Esophagus mucosa (tissue), 1 donor: Measurements from ENCODE around the gene LSP1. TPM values are rescaled to one million over a fixed set of nuclear protein-coding genes. Genes with fewer than 3 reads are reported as not detected.

ENCODE experiments used
- ATAC-seq: fragments of 200-7000 bp; cut with Tn5 transposase; one replicate; pipeline ENCODE4 v1.9.1; 2020
- total RNA-seq: library from RNA; stranded (reverse); gene quantifications from one replicate; pipeline ENCODE4 v1.2.4, GENCODE V29; 2023
- donor health status: DM: yes; HTN: yes; CAD: no.

Gene LSP1
- total RNA-seq, 1 donor from 2014 or later = 18.8 TPM

DNA sequence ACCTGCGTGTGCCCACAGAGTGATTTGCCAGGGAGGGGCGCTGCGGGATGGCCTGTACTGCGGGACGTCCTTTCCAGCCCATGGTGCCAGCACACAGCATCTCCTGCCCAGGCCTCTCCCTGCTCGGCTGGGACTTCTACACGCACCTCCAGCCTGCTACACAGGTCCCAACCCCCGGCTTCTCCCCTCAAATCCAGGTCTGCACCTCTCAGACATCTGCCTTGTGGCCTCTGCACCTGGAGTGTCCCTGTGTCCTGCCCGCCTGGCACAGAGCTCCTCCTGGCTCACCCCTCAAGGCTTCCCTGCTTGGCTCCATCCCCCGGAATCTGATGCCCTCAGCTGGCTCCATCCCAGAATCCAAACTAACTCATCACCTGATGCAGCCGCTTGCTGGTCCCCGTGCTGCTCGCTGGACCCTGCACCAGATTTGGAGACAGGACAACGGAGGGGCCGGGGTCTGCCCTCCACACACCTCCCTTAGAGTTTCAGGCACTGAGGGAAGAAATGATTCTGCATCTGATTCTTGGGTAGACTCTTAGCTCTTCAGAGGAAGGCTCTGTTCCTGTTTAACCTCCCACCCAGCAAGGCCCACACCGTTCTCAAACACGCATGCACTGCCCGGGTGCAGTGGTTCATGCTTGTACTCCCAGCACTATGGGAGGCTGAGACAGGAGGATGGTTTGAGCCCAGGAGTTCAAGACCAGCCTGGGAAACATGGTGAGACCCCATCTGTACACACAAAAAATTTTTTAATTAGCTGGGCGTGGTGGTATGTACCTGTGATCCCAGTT is 4.0 kb upstream of the LSP1 start:
- no peak for ATAC-seq

DNA sequence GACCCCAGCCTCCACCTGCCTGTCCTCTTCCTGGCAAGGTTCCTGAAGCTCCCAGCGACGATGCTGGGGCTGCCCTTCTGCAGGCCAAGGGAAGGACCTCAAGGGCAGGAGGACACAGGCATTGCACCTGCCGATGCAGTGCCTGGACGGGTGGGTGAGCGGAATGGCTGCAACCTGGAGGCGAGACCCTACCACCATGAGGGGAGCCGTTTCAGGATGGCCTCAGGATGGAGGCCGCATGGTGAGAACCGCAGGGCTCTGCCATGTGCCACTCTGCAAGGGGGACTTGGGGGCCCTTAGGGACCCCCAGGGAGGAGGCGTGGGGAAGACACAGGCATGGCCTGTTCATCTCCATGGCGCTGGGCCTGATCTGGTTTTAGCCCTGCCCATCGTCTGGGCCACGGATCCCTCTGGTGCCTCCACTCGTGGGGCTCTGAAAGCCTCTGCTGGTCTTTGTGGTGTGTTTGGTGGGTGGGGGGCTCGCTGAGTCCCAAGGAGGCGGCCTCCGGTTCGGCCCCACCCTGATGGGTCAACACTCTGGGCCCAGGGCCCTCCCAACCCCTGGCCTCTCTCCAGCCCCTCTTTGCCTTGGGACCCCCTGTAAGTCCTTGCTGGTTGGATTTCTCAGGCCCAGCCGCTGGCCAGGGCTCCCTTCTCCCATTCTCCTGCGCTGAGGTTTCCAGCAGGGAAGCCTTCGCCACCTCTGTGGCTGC is 1.3 kb upstream of the LSP1 start:
- ATAC-seq = no peak

DNA sequence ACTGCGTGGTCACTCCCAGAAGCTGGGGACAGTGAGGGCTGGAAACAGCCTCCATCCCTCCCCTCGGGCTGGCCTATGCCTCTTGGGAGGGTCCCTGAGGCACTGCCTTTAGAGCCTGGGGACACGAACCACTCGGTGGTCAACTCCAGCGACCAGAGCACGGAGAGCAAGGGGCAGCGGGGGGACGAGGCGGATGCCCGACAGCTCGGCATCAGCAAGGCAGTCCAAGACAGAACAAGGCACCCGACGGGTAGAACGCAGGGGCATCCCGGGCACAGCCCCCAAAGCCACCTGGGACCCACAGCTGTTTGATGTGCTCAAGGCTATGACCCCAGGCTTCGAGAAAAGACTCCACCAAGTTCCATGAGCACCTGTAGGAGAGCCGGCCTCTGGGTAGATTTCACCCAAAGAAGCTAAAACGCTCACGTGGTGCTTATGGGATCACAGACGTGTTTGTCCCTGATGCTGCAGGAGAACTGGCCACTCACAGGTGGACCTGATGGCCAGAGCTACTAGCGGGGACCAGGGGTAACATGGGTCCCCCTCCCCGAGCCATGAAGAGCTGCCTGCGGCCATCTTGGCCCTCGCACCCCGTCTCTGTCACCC is 510 bp upstream of the LSP1 start:
- ATAC-seq = no peak

DNA sequence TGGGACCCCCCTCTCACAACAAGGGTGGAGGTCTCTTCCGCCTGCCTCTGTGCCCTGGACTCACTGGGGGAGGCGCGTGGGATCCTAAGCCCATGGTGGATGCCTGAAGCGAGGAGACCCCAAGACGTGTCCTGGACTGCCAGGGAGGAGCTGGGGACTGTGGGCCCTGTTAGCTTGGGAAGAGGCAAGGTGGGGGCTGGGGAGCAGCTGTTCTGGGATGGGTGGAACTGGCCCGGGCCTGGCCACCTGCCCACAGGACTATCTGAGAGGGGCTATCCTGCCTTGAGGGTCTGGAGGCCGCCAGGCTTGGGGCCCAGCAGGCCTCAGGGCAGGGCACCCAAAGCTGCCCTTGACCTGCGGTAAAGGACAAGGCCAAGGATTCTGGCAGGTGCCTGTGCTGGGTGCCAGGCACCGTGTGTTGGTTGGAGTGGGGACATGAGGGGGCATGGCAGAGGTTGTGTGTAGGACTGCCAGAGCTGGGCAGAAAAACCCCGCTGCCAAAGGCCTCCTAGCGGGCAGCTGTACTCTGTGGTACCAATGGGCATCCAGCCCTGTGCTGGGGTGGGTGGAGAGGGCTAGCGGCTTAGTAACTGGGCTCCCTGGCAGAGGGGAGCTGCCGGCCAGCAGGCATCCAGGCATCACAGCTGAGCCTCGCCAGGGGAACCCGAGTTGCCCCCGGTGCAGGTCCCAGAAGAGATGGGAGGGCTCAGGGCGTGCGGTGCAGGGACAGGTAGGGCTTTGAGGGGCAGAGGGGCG is 670 bp downstream of the LSP1 start:
- ATAC-seq = no peak

DNA sequence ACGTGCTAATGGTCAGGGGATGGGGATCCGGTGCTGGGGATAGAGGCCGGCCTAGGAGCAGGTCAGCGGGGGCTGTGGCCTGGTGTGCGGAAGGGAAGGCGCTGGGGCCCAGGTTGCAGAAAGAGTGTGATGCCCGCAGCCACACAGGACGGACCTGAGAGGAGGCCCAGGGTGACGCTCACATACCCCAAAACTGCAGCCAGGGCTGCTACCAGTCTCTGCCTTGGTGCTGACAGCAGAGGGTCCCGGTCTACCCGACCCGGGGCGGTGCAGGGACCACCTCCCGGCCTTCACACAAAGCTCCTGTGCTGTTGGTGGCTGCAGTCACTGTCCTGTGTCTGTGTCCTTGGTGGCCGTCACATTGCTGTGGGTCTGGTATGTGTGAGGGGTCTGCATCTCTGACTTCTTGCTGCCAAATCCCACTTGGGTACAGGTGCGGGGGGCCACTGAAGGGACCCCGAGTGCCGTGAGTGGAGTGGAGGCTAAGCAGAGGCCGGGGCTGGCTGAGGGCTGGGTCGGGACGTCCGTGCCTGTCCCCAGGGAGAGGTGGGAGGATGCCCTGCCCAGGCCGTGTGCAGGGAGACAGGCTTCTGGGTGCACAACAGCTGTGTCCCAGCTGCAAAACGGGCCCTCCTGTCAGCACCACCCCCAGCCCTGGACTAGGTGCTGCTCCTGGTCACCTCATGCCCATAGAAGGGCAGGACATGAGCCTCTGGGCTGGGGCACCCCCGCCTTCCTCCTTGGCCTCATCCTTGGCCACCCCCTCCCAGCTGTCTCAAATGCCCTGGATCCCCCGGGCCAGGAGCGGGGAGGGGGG is 1.5 kb downstream of the LSP1 start:
- ATAC-seq = no peak

DNA sequence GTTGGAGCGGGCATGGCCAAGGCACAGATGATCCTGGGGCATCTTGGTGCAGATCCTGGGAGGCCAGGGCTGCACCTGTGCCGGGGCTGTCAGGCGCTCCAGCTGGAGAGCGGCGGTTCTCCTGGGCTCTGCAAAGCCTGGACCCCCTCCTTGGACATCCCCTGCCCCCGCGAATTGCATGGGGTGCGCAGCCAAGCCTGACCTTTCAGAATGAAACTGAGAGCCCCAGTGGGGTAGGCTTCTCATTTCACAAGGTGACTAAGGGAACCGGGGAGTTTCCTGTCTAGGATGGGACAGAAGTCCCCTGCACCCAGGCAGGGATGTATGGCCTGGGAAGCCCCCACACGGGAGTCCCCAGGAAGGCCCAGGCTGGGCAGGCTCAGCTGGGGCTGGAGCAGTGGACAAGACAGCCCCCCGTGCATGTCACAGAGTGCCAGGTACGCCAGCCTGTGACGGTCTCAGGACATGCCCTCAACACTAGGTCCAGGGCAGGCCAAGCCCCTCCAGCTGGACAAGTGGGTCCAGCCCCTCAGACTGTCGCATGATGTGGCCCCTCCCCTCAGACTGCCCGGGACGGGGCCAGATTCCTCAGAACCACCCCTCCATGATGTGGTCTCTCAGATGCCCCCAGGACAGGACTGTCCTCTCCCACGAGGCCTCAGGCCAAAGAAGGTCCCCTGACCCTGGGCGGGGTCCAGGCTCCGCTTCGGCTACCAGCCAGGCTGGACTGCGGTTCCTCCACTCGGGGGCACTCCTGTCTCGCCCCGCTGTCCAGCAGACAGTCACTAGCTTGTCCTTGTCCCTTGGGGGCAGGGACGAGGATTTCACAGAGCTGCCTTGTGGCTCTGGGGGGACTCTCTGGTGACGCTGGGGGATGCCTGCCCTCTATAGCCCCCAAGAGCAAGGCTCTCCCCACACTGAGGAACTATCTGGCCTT is 2.3 kb downstream of the LSP1 start:
- no peak for ATAC-seq

DNA sequence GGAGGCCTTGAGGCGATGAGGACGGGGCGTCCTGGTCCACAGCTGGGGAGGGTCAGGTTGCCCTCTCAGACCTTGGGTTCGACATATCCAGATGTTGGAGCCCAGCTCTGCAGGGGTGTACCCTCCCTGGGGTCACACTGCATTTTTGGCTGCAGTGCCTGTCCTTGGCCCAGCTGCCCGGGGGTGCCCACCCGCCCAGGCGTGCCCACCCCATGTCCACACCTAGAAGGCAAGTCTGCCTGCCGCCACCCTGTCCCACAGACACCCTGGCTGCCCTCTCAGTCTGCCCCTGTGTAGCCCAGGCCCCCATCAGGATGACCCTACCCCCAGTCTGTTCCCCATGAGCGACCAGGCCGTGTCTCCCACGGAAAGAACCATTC is 3.0 kb downstream of the LSP1 start:
- no peak for ATAC-seq

DNA sequence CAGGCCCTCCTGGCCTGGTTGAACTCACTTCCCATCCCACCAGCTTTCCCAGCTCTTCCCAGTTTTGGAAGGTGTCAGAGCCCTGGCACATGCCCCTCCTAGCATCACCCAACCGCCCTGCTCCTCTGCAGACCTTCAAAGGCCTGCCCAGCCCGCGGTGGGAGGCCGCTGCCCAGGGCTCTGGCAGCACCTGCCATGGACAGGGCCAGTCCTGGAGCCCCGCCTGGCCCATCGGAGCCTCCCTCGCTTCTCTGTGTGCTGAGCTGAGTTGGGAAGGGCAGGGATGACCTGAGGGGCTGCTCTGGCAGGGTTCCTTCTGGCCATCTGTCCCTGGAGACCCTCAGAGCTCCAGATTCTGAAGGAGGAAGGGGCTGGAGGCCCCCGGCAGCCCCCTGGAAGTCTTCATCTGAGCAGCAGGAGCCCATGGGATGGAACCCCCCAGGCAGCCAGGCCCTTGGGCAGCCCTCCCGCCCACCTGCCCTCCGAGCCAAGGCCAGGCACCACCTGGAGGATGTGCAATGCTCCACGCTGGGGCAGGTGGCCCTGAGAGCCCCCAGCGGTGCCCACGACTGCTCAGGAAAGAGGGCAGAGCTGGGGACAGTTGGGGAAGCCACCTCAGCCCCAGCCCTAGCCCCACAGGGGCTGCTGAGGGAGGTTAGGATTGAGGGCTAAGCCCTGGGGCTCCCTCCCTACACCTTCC is 3.6 kb downstream of the LSP1 start:
- no peak for ATAC-seq

DNA sequence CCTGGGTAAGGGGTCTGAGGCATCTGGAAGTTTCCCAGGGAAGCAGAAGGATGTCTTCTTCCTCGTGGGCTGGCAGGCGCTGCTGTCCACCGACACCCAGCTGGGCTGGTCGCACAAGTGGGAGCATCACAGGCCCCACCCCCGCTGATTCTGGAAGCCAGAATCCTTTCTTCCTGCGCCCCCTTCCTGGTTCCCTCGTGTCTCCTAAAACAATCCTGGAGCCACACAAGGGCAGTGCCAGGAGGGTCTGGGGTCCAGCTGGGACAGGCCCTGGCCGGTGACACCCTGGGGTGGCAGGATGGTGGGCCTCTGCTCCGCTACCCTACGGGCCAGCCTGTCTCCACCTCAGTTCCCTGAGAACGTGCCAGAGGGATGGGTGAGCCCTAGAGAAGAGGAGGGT is 4.2 kb downstream of the LSP1 start:
- no peak for ATAC-seq

DNA sequence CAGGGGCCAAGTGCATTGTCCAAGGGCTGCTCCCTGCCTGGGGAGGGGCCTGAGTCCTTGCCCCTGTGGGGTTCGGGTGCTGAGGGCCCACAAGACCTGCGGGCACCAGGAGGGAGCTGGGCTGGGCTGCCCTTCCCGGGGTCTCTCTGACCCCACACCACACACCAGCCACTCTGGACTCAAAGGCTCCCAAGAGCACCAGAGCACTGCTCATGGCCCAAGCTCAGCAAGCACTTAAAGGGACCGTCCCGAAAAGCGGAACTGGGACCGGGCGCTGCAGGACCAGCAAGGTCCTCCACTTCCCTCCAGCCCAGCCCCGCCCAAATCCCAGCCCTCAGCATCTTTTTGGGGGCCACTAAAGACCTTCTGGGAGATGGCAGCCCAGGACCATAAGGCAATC is 5.3 kb downstream of the LSP1 start:
- no peak for ATAC-seq

DNA sequence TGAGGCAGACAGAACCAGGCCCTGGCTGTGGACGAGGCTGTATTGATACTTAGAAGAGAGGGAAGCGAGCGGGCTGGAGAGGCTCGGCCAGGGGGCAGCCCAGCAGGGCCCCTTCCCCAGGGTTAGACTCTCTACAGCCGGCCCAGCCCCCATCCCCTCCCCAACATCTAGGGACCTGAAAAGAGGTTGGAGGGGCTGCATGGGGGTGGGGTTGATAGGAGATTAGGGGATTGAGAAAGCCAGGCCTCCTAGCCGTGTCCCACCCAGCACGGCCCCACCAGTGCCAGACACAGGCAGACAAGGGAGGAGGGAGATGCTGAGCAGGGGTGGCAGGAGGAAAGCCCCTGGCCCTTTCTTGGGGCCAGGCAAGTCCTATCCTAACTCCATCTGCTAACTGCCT is 5.7 kb downstream of the LSP1 start:
- ATAC-seq = no peak

DNA sequence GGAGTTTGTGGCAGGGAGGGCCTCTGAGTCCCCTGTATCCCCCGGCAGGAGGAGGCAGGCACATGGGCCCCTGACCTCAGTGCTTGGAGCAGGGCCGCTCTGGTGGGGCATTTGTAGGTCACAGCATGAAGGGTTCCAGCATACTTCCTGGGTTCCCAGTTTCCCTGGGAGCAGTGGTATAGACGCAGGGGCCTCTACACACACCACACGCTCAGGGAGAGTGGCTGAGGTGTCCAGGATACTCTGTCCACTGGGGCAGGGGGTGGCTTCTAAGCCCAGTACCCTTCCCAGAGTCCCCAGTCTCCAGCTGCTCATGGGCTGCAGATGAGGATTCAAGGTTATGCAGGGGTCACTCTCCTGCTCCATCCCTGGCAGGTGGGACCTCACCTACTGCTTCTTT is 6.1 kb downstream of the LSP1 start:
- no peak for ATAC-seq

DNA sequence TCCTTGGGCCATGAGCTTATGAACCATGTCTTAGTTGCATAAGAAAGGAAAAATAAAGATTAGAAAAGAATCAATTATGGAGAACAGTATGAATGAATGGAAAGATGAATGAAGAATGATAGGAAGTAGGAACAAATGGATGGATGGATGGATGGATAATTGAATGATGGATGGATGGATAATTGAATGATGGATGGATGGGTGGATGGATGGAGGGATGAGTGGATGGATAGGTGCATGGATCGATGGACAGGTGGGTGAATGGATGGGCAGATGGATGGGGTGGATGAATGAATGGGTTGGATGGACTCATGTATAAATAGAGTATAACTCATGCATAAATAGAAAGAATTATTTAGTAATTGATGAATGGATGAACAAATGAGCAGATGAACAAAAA is 7.2 kb downstream of the LSP1 start:
- no peak for ATAC-seq

DNA sequence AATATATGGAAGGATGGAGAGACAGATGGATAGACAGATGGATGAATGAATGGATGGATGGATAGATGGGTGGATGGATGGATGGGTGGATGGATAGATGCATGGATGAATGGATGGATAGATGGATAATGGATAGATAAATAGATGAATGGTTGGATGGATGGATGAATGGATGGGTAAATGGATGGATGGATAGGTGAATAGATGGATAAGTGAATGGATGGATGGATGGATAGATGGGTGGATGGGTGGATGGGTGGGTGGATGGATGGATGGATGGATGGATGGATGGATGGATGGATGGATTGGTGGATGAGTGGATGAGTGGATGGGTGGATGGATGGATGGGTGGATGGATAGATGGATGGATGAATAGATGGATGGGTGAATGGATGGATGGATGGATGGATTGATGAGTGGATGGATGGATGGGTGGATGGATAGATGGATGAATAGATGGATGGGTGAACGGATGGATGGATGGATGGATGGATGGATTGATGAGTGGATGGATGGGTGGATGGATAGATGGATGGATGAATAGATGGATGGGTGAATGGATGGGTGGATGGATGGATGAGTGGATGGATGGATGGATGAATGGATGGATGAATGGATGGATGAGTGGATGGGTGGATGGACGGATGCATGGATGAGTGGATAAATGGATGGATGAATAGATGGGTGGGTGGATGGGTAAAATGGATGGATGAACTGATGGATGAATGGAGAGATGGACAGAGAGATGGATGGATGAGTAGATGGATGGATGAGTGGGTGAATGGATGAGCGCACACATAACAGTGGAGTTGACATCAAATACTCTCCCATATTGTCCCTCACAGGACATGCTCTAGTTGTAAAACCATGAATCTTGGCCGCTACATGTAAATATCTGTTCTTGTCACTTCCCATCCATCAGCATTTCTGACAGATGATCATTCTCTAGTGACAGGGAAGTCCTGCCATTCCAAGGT is 8.8 kb downstream of the LSP1 start:
- no peak for ATAC-seq

DNA sequence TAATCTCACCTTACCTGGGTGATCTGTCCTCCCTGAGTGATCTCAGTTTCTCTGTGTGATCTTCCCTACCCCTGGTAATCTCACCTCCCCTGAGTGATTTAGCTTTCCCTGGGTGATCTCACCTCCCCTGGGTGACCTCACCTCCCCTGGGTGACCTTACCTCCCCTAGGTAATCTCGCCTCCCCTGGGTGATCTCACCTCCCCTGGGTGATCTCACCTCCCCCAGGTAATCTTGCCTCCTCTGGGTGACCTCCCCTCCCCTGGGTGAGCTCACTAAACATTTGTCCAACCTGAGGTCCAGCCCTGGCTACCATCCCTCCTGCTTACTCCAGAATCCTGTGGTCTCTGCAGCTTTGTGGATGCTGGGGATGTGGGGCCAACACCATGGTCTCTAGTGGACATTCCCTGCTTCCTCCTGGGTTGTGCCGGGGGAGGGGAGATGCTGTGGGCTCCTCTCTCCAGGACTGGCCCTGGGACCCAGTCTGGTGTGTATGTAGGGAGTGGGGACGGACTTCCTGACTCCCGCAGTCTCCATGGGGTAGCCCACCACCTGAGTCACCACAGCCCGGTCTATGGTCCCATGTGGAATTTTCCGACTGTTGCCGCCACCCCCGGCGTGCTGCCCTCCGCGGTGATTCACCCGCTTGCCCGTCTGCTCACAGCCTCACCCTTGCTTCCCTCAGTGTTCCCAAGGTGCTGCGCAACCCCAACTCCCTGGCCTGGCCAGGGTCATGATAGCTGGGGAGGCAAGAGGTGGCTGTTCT is 9.9 kb downstream of the LSP1 start:
- peak; percentile 36 for ATAC-seq

DNA sequence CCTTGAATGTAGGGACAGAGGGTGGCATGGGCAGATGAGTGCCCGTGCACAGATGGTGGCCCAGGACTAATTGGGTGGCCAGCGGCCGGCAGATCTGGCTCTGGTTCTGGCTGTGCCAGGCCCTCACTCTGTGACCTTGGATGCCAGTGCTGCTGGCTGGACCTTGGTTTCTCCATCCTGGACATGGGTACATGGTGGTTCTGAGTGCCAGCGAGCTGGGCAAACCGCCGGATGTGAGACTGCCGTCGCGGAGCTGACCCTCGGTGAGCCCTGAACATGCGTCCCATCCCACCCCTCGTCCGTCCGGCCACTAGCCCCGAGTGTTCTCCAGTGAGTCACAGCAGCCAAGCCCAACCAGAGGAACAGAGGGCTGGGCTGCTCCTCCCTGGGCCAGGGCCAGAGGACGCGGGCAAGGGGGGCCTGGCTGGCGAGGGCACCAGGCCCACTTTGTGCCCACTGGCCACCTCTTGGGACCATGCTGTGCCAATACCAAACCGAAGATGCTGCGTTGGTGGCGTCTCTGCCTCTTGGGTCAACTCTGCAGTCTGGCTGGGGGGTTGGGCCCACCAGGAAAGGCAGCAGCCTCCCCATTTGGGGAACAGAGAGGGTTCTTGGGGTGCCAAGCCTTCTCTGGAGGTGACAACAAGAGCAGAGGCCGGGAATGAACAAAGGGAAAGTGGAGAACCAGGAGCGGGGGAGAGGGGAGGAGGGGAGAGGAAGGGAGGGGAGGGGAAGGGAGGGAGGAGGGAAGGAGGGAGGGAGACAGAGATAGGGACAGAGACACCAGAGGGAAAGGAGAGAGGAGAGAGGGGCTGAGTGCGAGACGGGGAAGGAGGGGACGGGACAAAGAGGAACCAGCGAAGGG is 10.7 kb downstream of the LSP1 start:
- peak; percentile 77 for ATAC-seq

DNA sequence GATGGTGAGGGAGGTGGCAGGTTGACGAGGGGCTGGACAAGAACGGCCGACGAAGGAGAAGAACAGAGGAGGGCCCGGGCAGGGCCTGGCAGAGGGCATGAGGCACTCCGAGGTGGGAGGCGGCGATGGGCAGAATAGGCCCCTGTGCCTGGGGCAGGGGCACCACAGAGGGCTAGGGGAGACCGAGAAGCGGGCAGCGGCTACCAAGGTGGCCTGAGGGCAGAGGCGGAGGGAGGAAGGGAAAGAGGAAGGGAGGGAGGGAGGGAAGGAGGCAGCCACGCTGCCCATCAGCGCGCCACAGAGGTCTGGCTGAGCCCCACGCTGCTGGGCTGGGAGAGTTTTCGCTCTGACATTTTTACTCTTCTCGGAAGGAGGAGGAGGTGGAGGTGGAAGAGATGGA is 11.3 kb downstream of the LSP1 start:
- no peak for ATAC-seq
